ENCODE results near the gene ANXA5.

ANXA5 gene

DNA sequence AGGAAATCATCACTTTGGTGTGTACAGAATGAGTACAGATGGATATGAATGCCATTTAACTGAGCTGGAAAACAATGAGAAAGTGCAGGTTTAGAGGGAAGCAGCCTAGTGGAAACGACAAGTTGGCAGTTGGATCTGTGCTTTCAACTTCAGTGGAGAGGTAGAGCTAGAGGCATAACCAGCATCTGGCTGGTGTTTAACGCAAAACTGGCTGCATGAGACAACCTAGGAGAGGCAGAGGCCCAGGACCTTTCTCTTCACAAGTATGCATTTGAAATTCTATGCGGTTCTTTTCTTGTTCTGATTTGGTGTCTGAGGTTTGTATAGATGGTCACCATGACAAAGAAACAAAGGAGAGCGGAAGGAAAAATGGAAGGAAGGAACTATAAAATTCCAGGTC, 63.1 kb downstream of the ANXA5 start:
- no peak for DNase-seq

- no peak for DNase-seq
These were observed 64.1 kb downstream of the ANXA5 start for GRCh38 chr4:121632636-121633035.

Data from activated effector memory CD4-positive, alpha-beta T cell treated with anti-CD3 and anti-CD28 coated beads, Interleukin-2, amount 50 U/mL, for 16 hours (primary cell).